Measurements from ENCODE around the gene VAV2.

DNA sequence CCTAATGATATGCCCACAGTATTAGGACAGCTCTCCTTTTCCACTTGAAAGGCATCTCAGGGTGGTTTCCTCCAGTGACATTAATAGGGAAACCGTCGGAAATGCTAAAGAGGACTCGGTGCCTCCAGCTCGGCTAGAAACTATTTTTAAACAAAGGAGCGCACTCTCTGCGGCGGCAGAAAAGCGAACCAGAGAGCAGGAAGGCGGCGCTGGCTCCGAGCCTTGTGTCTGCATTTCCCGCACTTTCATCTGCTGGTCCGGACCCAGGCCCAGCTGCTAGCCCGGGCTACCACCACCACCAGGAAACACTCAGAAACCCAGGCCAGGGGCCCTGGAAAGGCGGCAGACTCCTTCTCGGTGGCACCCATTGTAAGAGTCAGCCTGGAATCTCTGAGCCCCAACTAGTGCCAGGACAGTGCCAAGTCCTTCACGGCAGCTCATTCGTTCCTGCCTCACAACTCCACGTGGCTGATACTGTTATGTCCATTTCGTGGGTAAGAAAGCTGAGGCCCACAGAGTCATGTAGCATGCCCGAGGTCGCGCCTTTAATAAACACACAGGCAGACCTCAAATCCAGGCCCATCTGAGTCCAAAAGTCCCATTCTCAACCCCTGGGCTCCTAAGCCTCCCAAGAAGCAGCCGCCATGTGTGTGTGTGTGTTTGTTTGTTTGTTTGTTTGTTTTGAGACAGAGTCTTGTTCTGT, 73.9 kb downstream of the VAV2 start:
- TF ChIP-seq CTCF (IDR thresholded peaks at IDR 0.05) (no peak), POLR2A (IDR thresholded peaks at IDR 0.05) (no peak)

Measured in tibial nerve (tissue), 3 donors.